Kidney (tissue), 14 donors: ENCODE data around the gene INCENP. TPM values are rescaled to one million over a fixed set of nuclear protein-coding genes. Genes with fewer than 3 reads are reported as not detected.

Experiments used
- DNase-seq, 5 donors: peaks; one replicate each; pipeline ENCODE4 v3.0.0-alpha.2; 2013 to 2020
- FAIRE-seq: peaks from 2 replicates; lab custom pipeline; 2012; peaks lifted over from hg19 to GRCh38; lab: Jason Lieb, UNC
- H3K27ac ChIP-seq, 2 donors: one replicate each; pipeline ENCODE4 v1.7.0; 2013; ENCODE audit warnings: low read depth in 2 of 2, low read length in 2 of 2, inconsistent platforms in 1 of 2
- H3K27me3 ChIP-seq: one replicate; pipeline ENCODE4 v1.7.1; 2013; ENCODE audit warnings: low read length, inconsistent platforms; ENCODE audit not compliant: control insufficient read depth, insufficient read depth
- H3K36me3 ChIP-seq, 3 donors: one replicate each; pipeline versions ENCODE4 v1.7.0 to v1.7.1; 2013; ENCODE audit warnings: low read length in 3 of 3, control low read depth in 1 of 3, inconsistent platforms in 1 of 3; ENCODE audit not compliant: insufficient read depth in 3 of 3, control insufficient read depth in 2 of 3
- H3K4me1 ChIP-seq, 3 donors: one replicate each; pipeline versions ENCODE4 v1.7.0 to v1.7.1; 2013; ENCODE audit warnings: low read length in 3 of 3, inconsistent platforms in 1 of 3, low read depth in 1 of 3; ENCODE audit not compliant: control insufficient read depth in 2 of 3, insufficient read depth in 2 of 3
- H3K4me3 ChIP-seq, 3 donors: one replicate each; pipeline versions ENCODE4 v1.7.0 to v1.8.1; 2013; ENCODE audit warnings: low read length in 3 of 3, control low read depth in 1 of 3, inconsistent platforms in 1 of 3
- H3K9ac ChIP-seq, 3 donors: one replicate each; pipeline versions ENCODE4 v1.7.0 to v1.7.1; 2013; ENCODE audit warnings: low read length in 3 of 3, control low read depth in 1 of 3, inconsistent platforms in 1 of 3
- H3K9me3 ChIP-seq, 3 donors: one replicate each; pipeline versions ENCODE4 v1.7.0 to v1.7.1; 2013; ENCODE audit warnings: low read length in 3 of 3, control low read depth in 1 of 3, inconsistent platforms in 1 of 3; ENCODE audit not compliant: control insufficient read depth in 2 of 3, insufficient read depth in 1 of 3
- intact Hi-C: fragments of 100-400 bp; cut with DNase I; formaldehyde crosslinking; loops from one replicate; pipeline ENCODE4 v1.11.1; 2022
- polyA plus RNA-seq: library from polyadenylated mRNA; stranded (reverse); fragments of 350-450 nt; fragmentation: Illumina TruSeq; extraction: RNeasy Lipid Tissue Mini Kit (QIAGEN cat#74804); gene quantifications from one replicate; pipeline ENCODE4 v1.2.3, GENCODE V29; 2014; ENCODE audit warnings: low read depth, low replicate concordance; ENCODE audit not compliant: insufficient read depth
- total RNA-seq: library from RNA; stranded (reverse); fragmentation: NEBNext Ultra II Directional; extraction: Animal tissue kit (Norgen Biotek cat#: 25700); gene quantifications from one replicate; pipeline ENCODE4 v1.2.1, GENCODE V29; 2021
- TF ChIP-seq, protein P1 (sequence below): IDR thresholded peaks from 3 replicates; pipeline ENCODE4 v1.5.1; 2012; ENCODE audit warnings: mild to moderate bottlenecking, moderate library complexity, borderline replicate concordance; ENCODE audit not compliant: insufficient read depth; ENCODE audit errors: extremely low read depth
- donor health status: control.
- donor health status: control.
- donor health status: control.
- donor health status: control.
- donor health status: control.
- donor health status: DM: yes; HTN: yes; CAD: no.
- donor health status: Normal renal cell carcinoma (clear cell type).

The INCENP gene
- total and polyA plus RNA-seq, 2 donors from 2014 or later, result 2.9 to 17.5 TPM

DNA sequence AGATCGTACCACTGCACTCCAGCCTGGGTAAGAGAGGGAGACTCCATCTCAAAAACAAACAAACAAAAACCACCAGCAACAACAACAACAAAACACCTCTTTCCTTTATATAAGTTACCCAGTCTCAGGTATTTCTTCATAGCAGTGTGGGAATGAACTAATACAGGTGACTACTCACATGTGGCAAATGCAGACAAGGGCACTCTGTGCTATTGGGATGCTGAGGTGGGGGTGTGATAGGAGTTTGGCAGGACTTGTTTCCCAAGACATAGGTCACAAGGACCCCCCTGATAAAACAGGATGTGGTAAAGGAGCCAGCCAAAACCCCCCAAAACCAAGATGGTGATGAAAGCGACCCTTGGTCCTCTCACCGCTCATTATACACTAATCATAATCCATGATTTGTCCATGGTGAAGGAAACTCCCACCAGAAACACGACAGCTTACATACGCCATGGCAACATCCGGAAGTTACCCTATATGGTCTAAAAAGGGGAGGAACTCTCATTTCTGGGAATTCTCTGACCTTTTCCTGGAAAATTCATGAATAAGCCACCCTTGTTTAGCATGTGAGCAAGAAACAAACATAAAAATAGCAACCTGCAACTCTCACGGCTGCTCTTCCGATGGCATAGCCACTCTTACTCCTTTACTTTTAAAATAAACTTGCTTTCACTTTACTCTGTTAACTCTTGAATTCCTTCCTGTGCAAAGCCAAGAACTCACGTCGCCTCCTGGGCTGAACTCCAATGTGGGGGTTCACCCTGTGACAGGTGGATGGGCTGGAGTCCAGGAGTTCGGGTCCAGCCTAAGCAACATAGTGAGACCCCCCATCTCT is 18.8 kb upstream of the INCENP start:
- Histone ChIP-seq H3K9ac (peak overlapping the region in 1 of 3 donors; percentile 31), H3K27ac (peak overlapping the region; percentile 74 to 79), H3K4me3 (peak overlapping the region in 2 of 3 donors; percentile 34 to 47), H3K4me1 (peaks cover 0 to 8% (median 0%) of the 10 kb centered on the region in 3 donors), H3K27me3 (no peaks in the 10 kb centered on the region), H3K9me3 (no peaks in the 10 kb centered on the region), H3K36me3 (no peaks in the 10 kb centered on the region)
- FAIRE-seq (no peak), DNase-seq (peak in 2 of 5 donors; percentile 70 to 93)
- intact Hi-C loops, result no loop called here
- TF ChIP-seq, protein P1, sequence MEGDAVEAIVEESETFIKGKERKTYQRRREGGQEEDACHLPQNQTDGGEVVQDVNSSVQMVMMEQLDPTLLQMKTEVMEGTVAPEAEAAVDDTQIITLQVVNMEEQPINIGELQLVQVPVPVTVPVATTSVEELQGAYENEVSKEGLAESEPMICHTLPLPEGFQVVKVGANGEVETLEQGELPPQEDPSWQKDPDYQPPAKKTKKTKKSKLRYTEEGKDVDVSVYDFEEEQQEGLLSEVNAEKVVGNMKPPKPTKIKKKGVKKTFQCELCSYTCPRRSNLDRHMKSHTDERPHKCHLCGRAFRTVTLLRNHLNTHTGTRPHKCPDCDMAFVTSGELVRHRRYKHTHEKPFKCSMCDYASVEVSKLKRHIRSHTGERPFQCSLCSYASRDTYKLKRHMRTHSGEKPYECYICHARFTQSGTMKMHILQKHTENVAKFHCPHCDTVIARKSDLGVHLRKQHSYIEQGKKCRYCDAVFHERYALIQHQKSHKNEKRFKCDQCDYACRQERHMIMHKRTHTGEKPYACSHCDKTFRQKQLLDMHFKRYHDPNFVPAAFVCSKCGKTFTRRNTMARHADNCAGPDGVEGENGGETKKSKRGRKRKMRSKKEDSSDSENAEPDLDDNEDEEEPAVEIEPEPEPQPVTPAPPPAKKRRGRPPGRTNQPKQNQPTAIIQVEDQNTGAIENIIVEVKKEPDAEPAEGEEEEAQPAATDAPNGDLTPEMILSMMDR, result no peak

DNA sequence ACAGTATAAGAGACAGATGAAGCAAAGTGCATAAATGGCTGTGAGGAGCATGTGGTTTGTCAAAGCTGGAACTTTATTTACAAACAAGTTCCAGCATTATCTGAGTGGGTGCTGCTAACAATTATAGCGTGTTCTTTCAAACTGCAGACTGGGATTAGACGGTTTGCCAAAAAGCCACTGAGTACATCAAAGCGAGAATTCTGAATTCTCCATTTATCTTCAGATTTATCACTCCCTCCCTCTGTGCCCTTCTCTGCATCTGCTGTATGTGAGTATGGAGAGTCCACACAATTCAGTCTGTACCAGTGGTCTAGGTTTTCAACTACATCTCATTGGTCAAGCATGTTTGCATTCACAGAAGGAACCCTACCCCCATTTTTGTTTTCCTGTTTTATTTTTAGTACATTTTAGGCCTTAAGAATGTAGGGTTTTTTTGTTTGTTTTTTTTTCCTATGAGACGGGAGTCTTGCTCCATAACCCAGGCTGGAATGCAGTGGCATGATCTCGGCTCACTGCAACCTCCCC is 18.1 kb upstream of the INCENP start:
- H3K9me3 ChIP-seq, result no peaks in the 10 kb centered on the region
- TF ChIP-seq, protein P1, result no peak
- no peaks in the 10 kb centered on the region for H3K36me3 ChIP-seq
- peak overlapping the region; percentile 36 to 79 for H3K27ac ChIP-seq
- H3K4me3 ChIP-seq, result peak overlapping the region in 1 of 3 donors; percentile 34
- FAIRE-seq (no peak), DNase-seq (peak in 1 of 5 donors; percentile 71)
- H3K27me3 ChIP-seq, result no peaks in the 10 kb centered on the region
- peak overlapping the region in 1 of 3 donors; percentile 31 for H3K9ac ChIP-seq
- H3K4me1 ChIP-seq, result peaks cover 0 to 8% (median 0%) of the 10 kb centered on the region in 3 donors
- intact Hi-C loops, result no loop called here

- peaks cover 0 to 8% (median 0%) of the 10 kb centered on the region in 3 donors for H3K4me1 ChIP-seq
- H3K4me3 ChIP-seq, result no peak overlapping the region
- peak overlapping the region in 1 of 3 donors; percentile 22 for H3K9ac ChIP-seq
- FAIRE-seq, result no peak
- intact Hi-C loops, result no loop called here
- no peaks in the 10 kb centered on the region for H3K27me3 ChIP-seq
- TF ChIP-seq, protein P1, result peak; percentile 91
- no peak overlapping the region for H3K27ac ChIP-seq
- no peaks in the 10 kb centered on the region for H3K9me3 ChIP-seq
- H3K36me3 ChIP-seq, result no peaks in the 10 kb centered on the region
- peak in 3 of 5 donors; percentile 66 to 87 (median 85) for DNase-seq
Observed at GRCh38 chr11:62108017-62108750, 15.6 kb upstream of the INCENP start.
